ENCODE results near the gene RGMB.

DNA sequence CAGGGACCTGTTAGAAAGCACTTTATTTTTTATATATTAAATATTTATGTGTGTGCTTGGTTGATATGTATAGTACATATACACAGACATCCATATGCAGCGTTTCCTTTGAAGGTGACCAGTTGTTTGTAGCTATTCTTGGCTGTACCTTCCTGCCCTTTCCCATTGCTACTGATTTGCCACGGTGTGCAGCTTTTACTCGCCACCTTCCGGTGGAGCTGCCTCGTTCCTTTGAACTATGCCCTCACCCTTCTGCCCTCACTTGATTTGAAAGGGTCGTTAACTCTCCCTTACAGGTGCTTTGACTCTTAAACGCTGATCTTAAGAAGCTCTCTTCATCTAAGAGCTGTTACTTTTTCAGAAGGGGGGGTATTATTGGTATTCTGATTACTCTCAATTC lies 20.5 kb downstream of the RGMB start:
- TF ChIP-seq, protein P1, sequence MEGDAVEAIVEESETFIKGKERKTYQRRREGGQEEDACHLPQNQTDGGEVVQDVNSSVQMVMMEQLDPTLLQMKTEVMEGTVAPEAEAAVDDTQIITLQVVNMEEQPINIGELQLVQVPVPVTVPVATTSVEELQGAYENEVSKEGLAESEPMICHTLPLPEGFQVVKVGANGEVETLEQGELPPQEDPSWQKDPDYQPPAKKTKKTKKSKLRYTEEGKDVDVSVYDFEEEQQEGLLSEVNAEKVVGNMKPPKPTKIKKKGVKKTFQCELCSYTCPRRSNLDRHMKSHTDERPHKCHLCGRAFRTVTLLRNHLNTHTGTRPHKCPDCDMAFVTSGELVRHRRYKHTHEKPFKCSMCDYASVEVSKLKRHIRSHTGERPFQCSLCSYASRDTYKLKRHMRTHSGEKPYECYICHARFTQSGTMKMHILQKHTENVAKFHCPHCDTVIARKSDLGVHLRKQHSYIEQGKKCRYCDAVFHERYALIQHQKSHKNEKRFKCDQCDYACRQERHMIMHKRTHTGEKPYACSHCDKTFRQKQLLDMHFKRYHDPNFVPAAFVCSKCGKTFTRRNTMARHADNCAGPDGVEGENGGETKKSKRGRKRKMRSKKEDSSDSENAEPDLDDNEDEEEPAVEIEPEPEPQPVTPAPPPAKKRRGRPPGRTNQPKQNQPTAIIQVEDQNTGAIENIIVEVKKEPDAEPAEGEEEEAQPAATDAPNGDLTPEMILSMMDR (IDR thresholded peaks at IDR 0.05), result no peak
- no peak for TF ChIP-seq ZFX (IDR thresholded peaks at IDR 0.05; ENCODE audit: borderline replicate concordance)
